Measurements from ENCODE around the gene TPRN. TPM values are rescaled to one million over a fixed set of nuclear protein-coding genes. Genes with fewer than 3 reads are reported as not detected.

TPRN gene
- total RNA-seq, 2 experiments from 2014 or later: 5.7 to 6.6 TPM

DNA sequence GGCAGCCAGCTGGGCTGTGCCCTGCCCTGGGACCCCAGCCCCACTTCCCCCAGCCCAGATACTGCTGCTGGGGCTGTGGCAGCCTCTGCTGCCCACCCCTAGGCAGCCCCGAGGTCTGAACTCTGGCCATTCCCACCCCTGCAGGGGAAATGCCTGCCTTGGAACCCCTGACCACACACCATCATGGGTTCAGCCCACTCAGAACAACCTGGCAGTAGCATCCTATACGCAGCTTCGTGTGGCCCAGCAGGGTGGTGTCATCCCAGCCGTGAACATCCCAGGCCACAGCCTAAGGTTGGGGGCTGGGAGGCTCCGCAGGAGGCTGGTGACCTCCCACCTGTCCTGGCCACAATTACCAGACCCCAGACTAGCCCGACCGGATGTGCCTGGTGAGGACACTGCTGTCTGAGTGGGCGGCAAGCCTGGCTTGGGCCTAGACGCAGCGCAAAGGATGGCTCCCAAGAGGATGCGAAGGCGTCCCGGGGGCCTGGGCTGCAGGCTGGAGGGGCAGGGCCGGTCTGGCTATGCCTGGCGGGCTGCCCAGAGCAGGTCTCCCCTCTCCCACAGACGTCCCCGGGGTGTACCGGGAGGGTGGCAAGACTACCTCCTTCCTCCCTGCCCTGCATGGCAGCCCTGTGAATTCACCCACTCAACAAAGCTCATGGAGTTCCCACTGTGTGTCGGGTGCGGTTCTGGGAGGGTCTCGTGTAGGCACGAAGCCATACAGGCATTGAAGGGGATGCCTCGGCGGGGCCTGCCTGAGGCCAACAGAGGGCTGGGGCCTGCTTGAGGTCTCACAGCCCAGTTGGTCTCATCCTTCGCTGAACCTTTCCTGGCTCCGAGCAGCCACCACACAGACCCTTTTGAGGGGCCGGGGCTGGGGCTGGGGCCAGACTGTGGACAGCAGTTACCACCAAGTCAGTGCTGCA is 28.7 kb upstream of the TPRN start:
- H3K27me3 Mint-ChIP-seq: peaks cover 3% of the 10 kb centered on the region
- TF ChIP-seq, protein P1, sequence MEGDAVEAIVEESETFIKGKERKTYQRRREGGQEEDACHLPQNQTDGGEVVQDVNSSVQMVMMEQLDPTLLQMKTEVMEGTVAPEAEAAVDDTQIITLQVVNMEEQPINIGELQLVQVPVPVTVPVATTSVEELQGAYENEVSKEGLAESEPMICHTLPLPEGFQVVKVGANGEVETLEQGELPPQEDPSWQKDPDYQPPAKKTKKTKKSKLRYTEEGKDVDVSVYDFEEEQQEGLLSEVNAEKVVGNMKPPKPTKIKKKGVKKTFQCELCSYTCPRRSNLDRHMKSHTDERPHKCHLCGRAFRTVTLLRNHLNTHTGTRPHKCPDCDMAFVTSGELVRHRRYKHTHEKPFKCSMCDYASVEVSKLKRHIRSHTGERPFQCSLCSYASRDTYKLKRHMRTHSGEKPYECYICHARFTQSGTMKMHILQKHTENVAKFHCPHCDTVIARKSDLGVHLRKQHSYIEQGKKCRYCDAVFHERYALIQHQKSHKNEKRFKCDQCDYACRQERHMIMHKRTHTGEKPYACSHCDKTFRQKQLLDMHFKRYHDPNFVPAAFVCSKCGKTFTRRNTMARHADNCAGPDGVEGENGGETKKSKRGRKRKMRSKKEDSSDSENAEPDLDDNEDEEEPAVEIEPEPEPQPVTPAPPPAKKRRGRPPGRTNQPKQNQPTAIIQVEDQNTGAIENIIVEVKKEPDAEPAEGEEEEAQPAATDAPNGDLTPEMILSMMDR (IDR thresholded peaks at IDR 0.05): no peak
- peaks cover 4% of the 10 kb centered on the region for H3K4me1 Mint-ChIP-seq (ENCODE audit: low read depth)
- H3K36me3 Mint-ChIP-seq (ENCODE audit: low read depth): no peaks in the 10 kb centered on the region
- no peak overlapping the region for H3K4me3 Mint-ChIP-seq
- POLR2A ChIA-PET: interaction anchor here (1.2 to 2.3 kb wide), 2 partner anchors 9 to 11 kb away, joined by 3 to 8 read pairs; partner anchors contain the start of gene TUBB4B
- CTCF ChIA-PET: interaction anchor here (1.1 to 2.4 kb wide), 4 partner anchors 11 to 183 kb away, joined by 3 to 11 read pairs (median 4); partner anchors contain the start of genes NPDC1 and TUBB4B
- H3K9me3 Mint-ChIP-seq: no peaks in the 10 kb centered on the region
- no peak for ATAC-seq
- intact Hi-C loops (cut with micrococcal nuclease): loop anchor here (5.0 kb wide), 1 partner anchor 107 kb away; no protein-coding TSS in a partner anchor
- no peak for DNase-seq
- no peak overlapping the region for H3K27ac Mint-ChIP-seq

DNA sequence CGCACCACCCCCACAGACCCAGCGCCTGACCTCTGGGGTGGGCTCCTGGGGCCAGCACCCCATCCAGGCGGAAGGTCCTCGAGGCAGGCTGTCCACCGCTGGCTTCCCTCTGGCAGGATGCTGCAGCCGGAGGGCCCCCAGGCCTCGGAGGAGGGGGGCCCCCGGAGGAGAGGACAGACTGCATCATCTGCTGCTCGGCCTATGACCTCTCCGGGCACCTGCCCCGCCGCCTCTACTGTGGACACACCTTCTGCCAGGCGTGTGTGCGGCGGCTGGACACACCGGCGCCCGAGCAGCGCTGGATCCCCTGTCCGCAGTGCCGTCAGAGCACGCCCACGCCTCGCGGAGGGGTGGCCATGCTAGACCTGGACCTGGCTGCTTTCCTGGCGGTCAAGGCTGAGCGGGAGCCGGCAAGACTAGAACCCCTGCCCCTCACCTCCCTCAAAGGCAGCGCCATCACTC is 28.0 kb upstream of the TPRN start:
- TF ChIP-seq, protein P1 (IDR thresholded peaks at IDR 0.05): no peak
- ChIA-PET CTCF (interaction anchor here (0.8 to 8.9 kb wide), 5 partner anchors 8 to 133 kb away, joined by 3 to 58 read pairs (median 11); partner anchors contain the start of gene TUBB4B), POLR2A (interaction anchor here (1.2 kb wide), 1 partner anchor 10 kb away, joined by 3 read pairs; no protein-coding TSS in a partner anchor)
- Mint-ChIP-seq H3K4me1 (ENCODE audit: low read depth) (peaks cover 7% of the 10 kb centered on the region), H3K36me3 (ENCODE audit: low read depth) (no peaks in the 10 kb centered on the region), H3K9me3 (no peaks in the 10 kb centered on the region), H3K4me3 (no peak overlapping the region), H3K27ac (no peak overlapping the region), H3K27me3 (peaks cover 3% of the 10 kb centered on the region)
- intact Hi-C loops (cut with micrococcal nuclease): loop anchor here (5.0 kb wide), 1 partner anchor 106 kb away; no protein-coding TSS in a partner anchor
- DNase-seq: no peak
- ATAC-seq: no peak

DNA sequence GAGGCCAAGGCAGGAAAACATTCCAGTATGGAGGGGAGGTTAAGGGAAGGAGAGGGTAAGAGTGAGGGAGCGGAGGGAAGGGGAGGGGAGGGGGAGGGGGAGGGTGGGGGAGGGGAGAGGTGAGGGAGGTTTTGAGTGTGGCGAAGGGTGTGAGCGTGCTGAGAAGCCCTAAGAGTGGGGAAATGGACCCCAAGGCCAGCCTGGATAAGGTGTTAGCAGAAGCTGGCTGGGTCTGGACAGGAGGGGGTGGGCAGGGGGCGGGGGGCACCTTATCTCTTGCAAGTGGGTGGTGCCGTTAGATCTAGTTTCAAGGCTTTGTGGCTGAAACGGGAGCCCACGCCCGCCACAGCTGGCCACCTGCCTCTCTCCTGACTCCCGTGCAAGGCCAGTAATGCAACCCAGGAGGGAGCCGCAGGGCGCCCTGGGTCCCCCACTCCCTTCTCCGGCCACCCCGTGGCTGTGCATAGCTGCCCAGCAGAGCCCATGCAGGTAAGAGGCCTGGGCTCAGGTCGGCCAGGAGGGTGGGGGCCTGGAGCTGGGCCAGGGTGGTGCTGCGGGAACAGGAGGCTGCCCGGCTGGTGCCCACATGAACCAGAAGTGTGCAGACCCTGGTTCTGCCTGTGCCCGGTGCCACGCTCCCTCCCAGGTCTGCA is 27.4 kb upstream of the TPRN start:
- Mint-ChIP-seq H3K27ac (no peak overlapping the region), H3K27me3 (peaks cover 3% of the 10 kb centered on the region), H3K4me1 (ENCODE audit: low read depth) (peaks cover 8% of the 10 kb centered on the region), H3K36me3 (ENCODE audit: low read depth) (no peaks in the 10 kb centered on the region), H3K9me3 (no peaks in the 10 kb centered on the region), H3K4me3 (no peak overlapping the region)
- POLR2A ChIA-PET: interaction anchor here (1.2 to 1.9 kb wide), 2 partner anchors 11 to 113 kb away, joined by 3 to 4 read pairs; no protein-coding TSS in a partner anchor
- intact Hi-C loops (cut with micrococcal nuclease): loop anchor here (5.0 kb wide), 1 partner anchor 106 kb away; no protein-coding TSS in a partner anchor
- TF ChIP-seq, protein P1 (IDR thresholded peaks at IDR 0.05): no peak
- CTCF ChIA-PET: interaction anchor here (0.6 to 8.9 kb wide), 17 partner anchors 8 to 198 kb away, joined by 3 to 58 read pairs (median 5); partner anchors contain the start of genes ANAPC2, NPDC1, SSNA1 and TUBB4B
- no peak for ATAC-seq
- no peak for DNase-seq

GRCh38 chr9:137227054-137227852 is 26.7 kb upstream of the TPRN start, which contains the start of gene RNF224:
Gene RNF224, plus strand, starts transcription at chr9:137227502. Its CDS starts 834 bp downstream, at chr9:137228336.
- H3K27ac Mint-ChIP-seq: no peak within 1 kb of the TSS
- H3K4me1 Mint-ChIP-seq (ENCODE audit: low read depth): peaks cover 9% of the 10 kb centered on the region
- ATAC-seq (peak; percentile 42), DNase-seq (peak; percentile 90)
- no peaks in the 10 kb centered on the region for H3K36me3 Mint-ChIP-seq (ENCODE audit: low read depth)
- CTCF ChIA-PET: interaction anchor here (0.6 to 8.9 kb wide), 23 partner anchors 9 to 198 kb away, joined by 3 to 58 read pairs (median 5); partner anchors contain the start of genes ANAPC2, NPDC1, SSNA1 and TUBB4B
- intact Hi-C loops (cut with micrococcal nuclease): loop anchor here (5.0 kb wide), 1 partner anchor 105 kb away; no protein-coding TSS in a partner anchor
- H3K4me3 Mint-ChIP-seq: no peak within 1 kb of the TSS
- TF ChIP-seq, protein P1 (IDR thresholded peaks at IDR 0.05): peak; percentile 92
- POLR2A ChIA-PET: interaction anchor here (0.7 to 1.9 kb wide), 3 partner anchors 22 to 112 kb away, joined by 3 to 5 read pairs (median 4); partner anchors contain the start of genes NDOR1 and TMEM203
- H3K27me3 Mint-ChIP-seq: peaks cover 3% of the 10 kb centered on the region
- H3K9me3 Mint-ChIP-seq: no peaks in the 10 kb centered on the region
